NCI-H526 treated with DMSO at 0.1 percent for 48 hours (cell line): Measurements from ENCODE around the gene MICB.
"Not testable (repeated sequence)": the region's sequence is repeated elsewhere in the genome, so short reads cannot be mapped to it uniquely, and the experiment has no call there.

Experiments
- DNase-seq: peaks from one replicate; lab custom pipeline; 2025; lab: John Stamatoyannopoulos, UW

MICB gene

GRCh38 chr6:31497531-31498476 lies at the start of gene MICB:
Gene MICB (plus strand): TSS chr6:31498145. CDS start chr6:31498194, 49 bp downstream.
- DNase-seq = peak; percentile 69

- DNase-seq = no peak
These were observed 47.2 kb upstream of the MICB start for GRCh38 chr6:31450751-31451150.

GRCh38 chr6:31452859-31453258 lies 45.1 kb upstream of the MICB start:
- DNase-seq = no peak

- DNase-seq = no peak
These were observed 44.7 kb upstream of the MICB start for GRCh38 chr6:31453259-31453658.

- DNase-seq = not testable (repeated sequence)
These were observed 38.1 kb upstream of the MICB start for GRCh38 chr6:31459864-31460263.

GRCh38 chr6:31460361-31461025 lies 37.5 kb upstream of the MICB start:
- DNase-seq = no peak

GRCh38 chr6:31462026-31462963 lies 35.6 kb upstream of the MICB start:
- no peak for DNase-seq

- DNase-seq = peak; percentile 94
These were observed 34.7 kb upstream of the MICB start for GRCh38 chr6:31462964-31463870.

- no peak for DNase-seq
These were observed 33.4 kb upstream of the MICB start for GRCh38 chr6:31464252-31465184.

GRCh38 chr6:31465185-31465536 lies 32.8 kb upstream of the MICB start:
- DNase-seq = no peak

GRCh38 chr6:31465718-31466117 lies 32.2 kb upstream of the MICB start:
- no peak for DNase-seq

- DNase-seq = no peak
These were observed 31.5 kb upstream of the MICB start for GRCh38 chr6:31466466-31466865.

- DNase-seq = no peak
These were observed 30.8 kb upstream of the MICB start for GRCh38 chr6:31467151-31467550.

- no peak for DNase-seq
These were observed 29.6 kb upstream of the MICB start for GRCh38 chr6:31468311-31468710.

- DNase-seq = no peak
These were observed 27.1 kb upstream of the MICB start for GRCh38 chr6:31470801-31471200.

- DNase-seq = no peak
These were observed 26.2 kb upstream of the MICB start for GRCh38 chr6:31471711-31472110.

GRCh38 chr6:31472259-31472658 lies 25.7 kb upstream of the MICB start:
- no peak for DNase-seq

- no peak for DNase-seq
These were observed 24.7 kb upstream of the MICB start for GRCh38 chr6:31473244-31473643.

- no peak for DNase-seq
These were observed 23.9 kb upstream of the MICB start for GRCh38 chr6:31473780-31474761.
